ENCODE results near the gene TCERG1L. TPM values are rescaled to one million over a fixed set of nuclear protein-coding genes. Genes with fewer than 3 reads are reported as not detected.
"Not testable (repeated sequence)": the region's sequence is repeated elsewhere in the genome, so short reads cannot be mapped to it uniquely, and the experiment has no call there.

The TCERG1L gene
- total RNA-seq, 2 donors from 2014 or later = 0.05 TPM; not detected in 1

GRCh38 chr10:131086511-131086910, 225.0 kb downstream of the TCERG1L start:
- H3K4me3 Mint-ChIP-seq = no peak overlapping the region
- ATAC-seq (replicated peaks) = no peak
- no peaks in the 10 kb centered on the region for H3K9me3 Mint-ChIP-seq
- peaks cover 4% of the 10 kb centered on the region for H3K27me3 Mint-ChIP-seq
- no peaks in the 10 kb centered on the region for H3K4me1 Mint-ChIP-seq
- H3K36me3 Mint-ChIP-seq (ENCODE audit: low read depth) = no peaks in the 10 kb centered on the region
- H3K27ac Mint-ChIP-seq = no peak overlapping the region

DNA sequence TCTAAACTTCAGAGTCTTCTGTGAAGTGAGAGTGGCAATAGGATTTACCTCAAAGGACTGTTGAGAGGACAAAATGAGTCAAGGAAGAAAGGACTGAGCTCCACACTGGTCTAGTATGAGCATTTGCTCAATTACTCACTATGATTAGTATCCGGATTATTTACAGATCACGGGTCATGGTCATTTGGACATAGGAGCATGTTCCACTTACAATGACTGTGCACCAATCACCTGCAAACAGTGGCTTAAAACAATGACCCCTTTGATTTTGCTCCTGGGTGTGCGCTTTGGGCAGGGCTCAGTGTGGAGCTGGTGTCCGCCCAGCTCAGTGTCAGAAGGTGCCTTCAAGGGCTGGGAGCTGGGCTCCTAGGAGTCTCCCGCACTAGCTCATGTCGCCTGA, 225.4 kb downstream of the TCERG1L start:
- Mint-ChIP-seq H3K27ac (no peak overlapping the region), H3K9me3 (no peaks in the 10 kb centered on the region), H3K4me1 (no peaks in the 10 kb centered on the region), H3K4me3 (no peak overlapping the region), H3K27me3 (peaks cover 4% of the 10 kb centered on the region), H3K36me3 (ENCODE audit: low read depth) (no peaks in the 10 kb centered on the region)
- no peak for ATAC-seq (replicated peaks)

DNA sequence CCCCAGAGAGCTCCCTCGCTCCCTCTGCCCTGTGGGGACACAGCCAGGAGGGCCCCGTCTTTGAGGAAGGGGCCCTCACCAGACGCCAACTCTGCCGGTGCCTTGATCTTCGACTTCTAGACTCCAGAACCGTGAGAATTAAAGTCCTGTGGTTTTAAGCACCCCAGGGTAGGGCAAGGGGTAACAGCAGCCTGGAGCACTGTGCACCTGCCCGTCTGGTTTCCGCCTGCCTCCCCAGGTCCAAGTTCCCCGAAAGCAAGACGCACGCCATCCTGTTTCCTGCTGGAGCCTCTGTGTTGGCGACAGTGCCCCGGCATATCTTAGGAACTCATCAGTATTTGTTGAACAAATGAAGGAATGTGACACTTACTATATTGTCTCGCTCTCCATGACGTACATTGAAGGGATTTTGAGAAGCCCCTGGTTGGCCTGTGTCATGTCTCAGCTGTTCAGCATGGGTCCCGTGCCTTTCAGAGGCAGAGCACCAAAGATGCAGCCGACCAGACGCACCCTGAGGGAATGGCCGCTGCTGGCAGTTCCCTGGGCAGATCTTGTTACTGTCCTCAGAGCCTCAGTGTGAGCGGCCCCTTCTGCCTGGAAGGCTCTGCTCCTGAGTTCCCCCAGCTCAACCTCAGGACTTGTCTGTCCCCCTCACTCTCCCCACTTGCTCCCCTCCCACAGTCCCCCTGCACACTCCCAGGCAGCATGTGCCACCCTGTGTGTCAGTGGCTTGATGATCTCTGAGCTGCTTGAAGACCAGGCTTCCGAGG, 226.2 kb downstream of the TCERG1L start:
- Mint-ChIP-seq H3K36me3 (ENCODE audit: low read depth) (no peaks in the 10 kb centered on the region), H3K27ac (no peak overlapping the region), H3K4me1 (no peaks in the 10 kb centered on the region), H3K9me3 (no peaks in the 10 kb centered on the region), H3K27me3 (peaks cover 4% of the 10 kb centered on the region), H3K4me3 (no peak overlapping the region)
- ATAC-seq (replicated peaks) = no peak

DNA sequence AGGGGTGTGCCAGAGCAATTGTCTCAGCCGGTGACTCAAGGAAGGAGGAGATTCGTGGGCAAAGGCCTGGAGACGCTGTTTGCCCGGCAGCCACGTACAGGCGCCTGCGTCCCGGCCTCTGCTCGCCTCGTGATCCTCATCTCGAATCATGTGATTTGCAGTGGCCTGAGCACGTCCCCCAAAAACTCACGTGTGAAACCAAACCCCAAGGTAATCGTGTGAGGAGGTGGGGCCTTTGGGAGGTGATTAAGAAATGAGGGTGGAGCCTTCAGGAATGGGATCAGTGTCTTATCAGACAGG, 226.8 kb downstream of the TCERG1L start:
- Mint-ChIP-seq H3K27ac (no peak overlapping the region), H3K4me3 (no peak overlapping the region), H3K36me3 (ENCODE audit: low read depth) (no peaks in the 10 kb centered on the region), H3K9me3 (no peaks in the 10 kb centered on the region), H3K27me3 (peaks cover 4% of the 10 kb centered on the region), H3K4me1 (no peaks in the 10 kb centered on the region)
- no peak for ATAC-seq (replicated peaks)

GRCh38 chr10:131083915-131084790, 227.4 kb downstream of the TCERG1L start:
- Mint-ChIP-seq H3K27me3 (peaks cover 4% of the 10 kb centered on the region), H3K36me3 (ENCODE audit: low read depth) (no peaks in the 10 kb centered on the region), H3K4me1 (no peaks in the 10 kb centered on the region), H3K9me3 (no peaks in the 10 kb centered on the region), H3K27ac (no peak overlapping the region), H3K4me3 (no peak overlapping the region)
- ATAC-seq (replicated peaks) = no peak

DNA sequence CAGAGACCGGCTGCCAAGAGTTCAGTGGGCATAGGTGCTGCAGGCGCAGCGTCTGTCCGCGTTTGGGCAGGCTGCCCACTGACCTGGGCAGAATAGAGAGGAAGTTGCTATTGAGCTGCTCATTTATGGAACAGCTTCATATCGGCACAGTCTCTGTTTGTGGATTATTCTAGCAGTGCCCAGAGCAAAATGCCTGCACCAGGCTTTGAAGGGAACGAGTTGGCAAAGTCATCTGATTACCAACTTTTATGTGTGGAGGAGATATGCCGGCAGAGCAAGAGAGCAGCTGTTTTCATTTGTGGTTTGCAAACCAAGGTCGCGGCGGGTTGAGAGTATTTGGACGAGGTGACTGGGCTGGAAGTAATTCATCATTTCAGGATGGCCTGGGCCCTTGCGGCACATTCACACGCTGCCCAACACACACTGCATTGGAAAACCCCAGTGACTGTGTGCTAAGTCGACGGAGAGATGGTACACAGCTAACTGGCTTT, 228.5 kb downstream of the TCERG1L start:
- no peak for ATAC-seq (replicated peaks)
- H3K4me1 Mint-ChIP-seq = no peaks in the 10 kb centered on the region
- no peaks in the 10 kb centered on the region for H3K36me3 Mint-ChIP-seq (ENCODE audit: low read depth)
- H3K27ac Mint-ChIP-seq = no peak overlapping the region
- no peaks in the 10 kb centered on the region for H3K9me3 Mint-ChIP-seq
- H3K27me3 Mint-ChIP-seq = peaks cover 4% of the 10 kb centered on the region
- no peak overlapping the region for H3K4me3 Mint-ChIP-seq

- Mint-ChIP-seq H3K36me3 (ENCODE audit: low read depth) (no peaks in the 10 kb centered on the region), H3K9me3 (no peaks in the 10 kb centered on the region), H3K27ac (no peak overlapping the region), H3K4me3 (no peak overlapping the region), H3K4me1 (no peaks in the 10 kb centered on the region), H3K27me3 (peaks cover 4% of the 10 kb centered on the region)
- ATAC-seq (replicated peaks) = no peak
Observed at GRCh38 chr10:131082201-131082850, 229.2 kb downstream of the TCERG1L start.

GRCh38 chr10:131081786-131082185, 229.7 kb downstream of the TCERG1L start:
- no peak overlapping the region for H3K27ac Mint-ChIP-seq
- no peaks in the 10 kb centered on the region for H3K36me3 Mint-ChIP-seq (ENCODE audit: low read depth)
- H3K4me1 Mint-ChIP-seq = no peaks in the 10 kb centered on the region
- ATAC-seq (replicated peaks) = no peak
- no peak overlapping the region for H3K4me3 Mint-ChIP-seq
- peaks cover 4% of the 10 kb centered on the region for H3K27me3 Mint-ChIP-seq
- H3K9me3 Mint-ChIP-seq = no peaks in the 10 kb centered on the region

DNA sequence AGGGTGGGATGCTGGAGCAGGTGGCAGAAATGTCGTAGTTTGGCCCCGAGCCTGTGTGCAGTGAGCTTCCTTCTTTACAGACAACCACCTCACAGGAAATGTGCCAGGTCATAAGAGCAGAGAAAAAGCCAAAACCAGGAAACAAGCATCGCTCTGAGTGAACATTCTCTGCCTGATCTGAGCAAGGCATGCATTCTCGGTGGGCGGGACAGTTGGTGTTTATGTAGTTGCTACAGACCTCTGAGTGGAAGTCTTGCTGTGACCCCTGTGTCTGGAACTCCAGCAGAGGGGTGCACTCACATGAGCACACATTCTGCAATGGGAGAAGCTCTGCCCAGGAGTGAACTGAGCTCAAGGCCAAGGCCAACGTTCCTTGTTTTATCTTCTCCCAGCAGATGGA, 230.1 kb downstream of the TCERG1L start:
- Mint-ChIP-seq H3K4me1 (no peaks in the 10 kb centered on the region), H3K9me3 (no peaks in the 10 kb centered on the region), H3K27me3 (peaks cover 4% of the 10 kb centered on the region), H3K4me3 (no peak overlapping the region), H3K36me3 (ENCODE audit: low read depth) (no peaks in the 10 kb centered on the region), H3K27ac (no peak overlapping the region)
- ATAC-seq (replicated peaks) = no peak

- H3K4me3 Mint-ChIP-seq = no peak overlapping the region
- no peak for ATAC-seq (replicated peaks)
- no peaks in the 10 kb centered on the region for H3K36me3 Mint-ChIP-seq (ENCODE audit: low read depth)
- H3K27ac Mint-ChIP-seq = no peak overlapping the region
- H3K27me3 Mint-ChIP-seq = peaks cover 4% of the 10 kb centered on the region
- H3K9me3 Mint-ChIP-seq = no peaks in the 10 kb centered on the region
- H3K4me1 Mint-ChIP-seq = no peaks in the 10 kb centered on the region
Observed at GRCh38 chr10:131080571-131080970, 230.9 kb downstream of the TCERG1L start.

- no peak overlapping the region for H3K27ac Mint-ChIP-seq
- H3K9me3 Mint-ChIP-seq = no peaks in the 10 kb centered on the region
- peaks cover 4% of the 10 kb centered on the region for H3K27me3 Mint-ChIP-seq
- no peaks in the 10 kb centered on the region for H3K4me1 Mint-ChIP-seq
- H3K36me3 Mint-ChIP-seq (ENCODE audit: low read depth) = no peaks in the 10 kb centered on the region
- no peak for ATAC-seq (replicated peaks)
- H3K4me3 Mint-ChIP-seq = no peak overlapping the region
Observed at GRCh38 chr10:131079314-131079713, 232.2 kb downstream of the TCERG1L start.

GRCh38 chr10:131078882-131079280, 232.6 kb downstream of the TCERG1L start:
- H3K36me3 Mint-ChIP-seq (ENCODE audit: low read depth); H3K4me1 Mint-ChIP-seq; H3K4me3 Mint-ChIP-seq; H3K27me3 Mint-ChIP-seq; H3K27ac Mint-ChIP-seq; H3K9me3 Mint-ChIP-seq; ATAC-seq (replicated peaks): not testable (repeated sequence)

DNA sequence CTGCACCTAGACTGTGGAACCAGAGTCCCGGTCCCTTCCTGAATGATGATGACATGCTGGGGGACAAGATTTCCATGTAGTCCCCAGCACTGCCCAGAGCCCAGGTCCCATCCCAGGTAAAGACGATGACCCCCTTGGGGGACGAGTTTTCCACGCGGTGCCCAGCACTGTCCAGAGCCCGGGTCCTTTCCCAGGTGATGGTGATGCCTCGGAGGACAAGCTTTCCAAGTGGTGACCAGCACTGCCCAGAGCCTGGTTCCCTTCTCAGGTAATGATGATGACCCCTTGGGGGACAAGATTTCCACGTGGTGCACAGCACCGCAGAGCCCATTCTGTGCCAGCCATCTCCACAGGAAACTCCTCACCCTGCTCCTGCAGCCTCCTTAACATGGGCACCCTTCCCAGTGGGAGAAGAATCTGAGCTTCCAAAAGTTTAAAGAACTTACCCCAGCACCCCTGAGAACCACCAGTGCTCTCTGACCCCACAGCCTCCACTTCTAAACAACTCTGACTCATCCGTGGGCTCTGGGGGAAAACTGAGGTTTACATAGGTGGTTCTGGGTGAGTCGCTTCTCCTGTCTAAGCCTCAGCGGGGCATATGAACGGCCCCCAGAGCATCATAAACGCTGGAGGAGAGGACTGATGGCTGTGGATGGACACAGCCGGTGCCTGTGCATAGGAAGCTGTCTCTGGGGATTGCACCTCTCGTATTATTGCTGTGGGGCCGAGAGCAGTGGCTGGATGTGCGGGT, 233.2 kb downstream of the TCERG1L start:
- Mint-ChIP-seq H3K36me3 (ENCODE audit: low read depth) (no peaks in the 10 kb centered on the region), H3K4me3 (no peak overlapping the region), H3K27ac (no peak overlapping the region), H3K9me3 (no peaks in the 10 kb centered on the region), H3K27me3 (no peaks in the 10 kb centered on the region), H3K4me1 (no peaks in the 10 kb centered on the region)
- ATAC-seq (replicated peaks) = no peak

DNA sequence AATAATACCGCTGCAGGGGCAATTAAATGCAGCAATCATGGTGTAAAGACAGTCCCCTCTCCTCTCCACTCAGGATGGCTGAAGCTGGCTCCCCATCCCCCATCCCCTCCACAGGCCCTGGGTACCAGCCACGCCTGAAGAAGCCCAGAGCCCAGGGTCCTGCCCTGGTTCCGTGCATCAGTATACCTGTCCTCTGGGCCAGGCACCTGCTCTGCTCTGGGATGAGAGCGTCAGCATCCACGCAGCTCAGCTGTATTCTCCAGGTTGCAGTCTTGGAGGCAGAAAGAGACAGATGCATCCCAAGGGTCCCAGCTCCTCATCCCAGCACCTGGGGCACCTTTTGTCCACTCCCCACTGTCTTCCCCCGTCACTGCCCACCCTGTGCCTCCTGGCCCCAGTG, 233.8 kb downstream of the TCERG1L start:
- no peak overlapping the region for H3K27ac Mint-ChIP-seq
- no peaks in the 10 kb centered on the region for H3K36me3 Mint-ChIP-seq (ENCODE audit: low read depth)
- no peaks in the 10 kb centered on the region for H3K27me3 Mint-ChIP-seq
- H3K9me3 Mint-ChIP-seq = no peaks in the 10 kb centered on the region
- no peaks in the 10 kb centered on the region for H3K4me1 Mint-ChIP-seq
- H3K4me3 Mint-ChIP-seq = no peak overlapping the region
- no peak for ATAC-seq (replicated peaks)

Measured in activated T-helper 17 cell treated with anti-CD3 and anti-CD28 coated beads, Interleukin-2, amount 50 U/mL, for 72 hours (primary cell).